Body of pancreas (tissue), 4 donors: ENCODE data around the gene ASCL5.

Experiments used
- POLR2A ChIP-seq, 3 donors: fragments of 450-650 bp; IDR thresholded peaks; one replicate each; pipeline ENCODE4 v1.6.1; 2016; ENCODE audit warnings: antibody characterized with exemption in 3 of 3, mild to moderate bottlenecking in 2 of 3
- TF ChIP-seq, protein P1 (sequence below), 7 experiments: fragments of 450-650 bp in 4 of 7; fragments of 200-600 bp in 3 of 7; sonication (generic) in 3 of 7; IDR thresholded peaks; one replicate each; pipeline ENCODE4 v1.5.1; 2016 to 2019; ENCODE audit warnings: antibody characterized with exemption in 7 of 7

DNA sequence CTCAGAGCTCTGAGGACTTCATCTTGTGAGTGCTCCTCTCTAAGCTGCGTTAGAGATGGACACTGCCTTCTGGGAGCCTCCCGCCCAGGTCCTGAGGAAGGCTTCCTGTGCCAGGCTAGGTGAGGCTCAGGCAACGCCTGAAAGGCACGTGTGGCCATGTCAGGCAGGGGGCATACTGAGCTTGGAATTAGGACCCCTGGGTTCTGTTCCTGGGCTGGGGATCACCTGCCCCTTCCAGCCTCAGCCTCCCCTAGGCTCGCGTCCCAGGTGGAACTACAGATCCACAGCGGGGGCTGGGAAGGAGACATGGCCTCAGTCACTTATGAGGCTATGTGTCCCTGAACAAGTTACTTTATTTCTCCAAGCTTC lies 10.0 kb upstream of the ASCL5 start:
- TF ChIP-seq POLR2A (IDR thresholded peaks at IDR 0.05), result no peak
- TF ChIP-seq, protein P1, sequence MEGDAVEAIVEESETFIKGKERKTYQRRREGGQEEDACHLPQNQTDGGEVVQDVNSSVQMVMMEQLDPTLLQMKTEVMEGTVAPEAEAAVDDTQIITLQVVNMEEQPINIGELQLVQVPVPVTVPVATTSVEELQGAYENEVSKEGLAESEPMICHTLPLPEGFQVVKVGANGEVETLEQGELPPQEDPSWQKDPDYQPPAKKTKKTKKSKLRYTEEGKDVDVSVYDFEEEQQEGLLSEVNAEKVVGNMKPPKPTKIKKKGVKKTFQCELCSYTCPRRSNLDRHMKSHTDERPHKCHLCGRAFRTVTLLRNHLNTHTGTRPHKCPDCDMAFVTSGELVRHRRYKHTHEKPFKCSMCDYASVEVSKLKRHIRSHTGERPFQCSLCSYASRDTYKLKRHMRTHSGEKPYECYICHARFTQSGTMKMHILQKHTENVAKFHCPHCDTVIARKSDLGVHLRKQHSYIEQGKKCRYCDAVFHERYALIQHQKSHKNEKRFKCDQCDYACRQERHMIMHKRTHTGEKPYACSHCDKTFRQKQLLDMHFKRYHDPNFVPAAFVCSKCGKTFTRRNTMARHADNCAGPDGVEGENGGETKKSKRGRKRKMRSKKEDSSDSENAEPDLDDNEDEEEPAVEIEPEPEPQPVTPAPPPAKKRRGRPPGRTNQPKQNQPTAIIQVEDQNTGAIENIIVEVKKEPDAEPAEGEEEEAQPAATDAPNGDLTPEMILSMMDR (IDR thresholded peaks at IDR 0.05), result no peak
